Liver (tissue), 9 donors: Measurements from ENCODE around the gene PRKX. TPM values are rescaled to one million over a fixed set of nuclear protein-coding genes. Genes with fewer than 3 reads are reported as not detected.

Experiments used
- DNase-seq: peaks from one replicate; pipeline ENCODE4 v3.0.0-alpha.2; 2017; ENCODE audit warnings: low spot score
- H3K27ac ChIP-seq, 2 donors: one replicate each; pipeline ENCODE4 v1.7.0; 2013; ENCODE audit warnings: inconsistent platforms in 2 of 2, low read length in 2 of 2, control low read depth in 1 of 2, low read depth in 1 of 2, mild to moderate bottlenecking in 1 of 2
- H3K27me3 ChIP-seq, 4 donors: one replicate each; pipeline versions ENCODE4 v1.6.1 to v1.7.0; 2013; ENCODE audit warnings: low read length in 3 of 4, inconsistent platforms in 1 of 4, mild to moderate bottlenecking in 1 of 4, moderate library complexity in 1 of 4; ENCODE audit not compliant: control insufficient read depth in 4 of 4, insufficient read depth in 4 of 4
- H3K36me3 ChIP-seq, 4 donors: one replicate each; pipeline versions ENCODE4 v1.6.1 to v1.7.0; 2013; ENCODE audit warnings: low read length in 3 of 4, mild to moderate bottlenecking in 3 of 4, low read depth in 1 of 4, moderate library complexity in 1 of 4; ENCODE audit not compliant: control insufficient read depth in 4 of 4, insufficient read depth in 3 of 4
- H3K4me1 ChIP-seq, 4 donors: one replicate each; pipeline versions ENCODE4 v1.6.1 to v1.7.0; 2013; ENCODE audit warnings: low read length in 3 of 4, mild to moderate bottlenecking in 3 of 4, moderate library complexity in 1 of 4; ENCODE audit not compliant: control insufficient read depth in 4 of 4, insufficient read depth in 4 of 4
- H3K4me3 ChIP-seq, 3 donors: one replicate each; pipeline versions ENCODE4 v1.6.1 to v1.7.0; 2013; ENCODE audit warnings: low read length in 3 of 3, control low read depth in 1 of 3, low read depth in 1 of 3, mild to moderate bottlenecking in 1 of 3
- H3K9ac ChIP-seq, 2 donors: one replicate each; pipeline ENCODE4 v1.7.0; 2013; ENCODE audit warnings: low read length in 2 of 2, mild to moderate bottlenecking in 2 of 2, moderate library complexity in 2 of 2, control low read depth in 1 of 2, low read depth in 1 of 2
- H3K9me3 ChIP-seq, 4 donors: one replicate each; pipeline versions ENCODE4 v1.6.1 to v1.7.0; 2013; ENCODE audit warnings: low read length in 3 of 4; ENCODE audit not compliant: control insufficient read depth in 4 of 4
- ATF3 ChIP-seq: IDR thresholded peaks from 2 replicates; pipeline ENCODE4 v1.6.1; 2016; ENCODE audit warnings: antibody characterized with exemption
- CTCF ChIP-seq: fragments of 150-350 bp; IDR thresholded peaks from 2 replicates; pipeline ENCODE4 v1.5.1; 2017; ENCODE audit warnings: improper control_type of control experiment, low read depth, low read length; ENCODE audit not compliant: missing input control
- EGR1 ChIP-seq, 2 donors: IDR thresholded peaks; 2 replicates each; pipeline ENCODE4 v1.6.1; 2016 to 2018; ENCODE audit warnings: antibody characterized with exemption in 2 of 2, low read depth in 2 of 2
- FOXA2 ChIP-seq: IDR thresholded peaks from 2 replicates; pipeline ENCODE4 v1.6.1; 2016; ENCODE audit warnings: antibody characterized with exemption
- HNF4G ChIP-seq: IDR thresholded peaks from 2 replicates; pipeline ENCODE4 v1.6.1; 2016; ENCODE audit warnings: antibody characterized with exemption
- JUND ChIP-seq, 2 donors: IDR thresholded peaks; 2 replicates each; pipeline ENCODE4 v1.6.1; 2016; ENCODE audit warnings: antibody characterized with exemption in 2 of 2
- MAX ChIP-seq: IDR thresholded peaks from 2 replicates; pipeline ENCODE4 v1.6.1; 2016; ENCODE audit warnings: antibody characterized with exemption
- NR2F2 ChIP-seq: IDR thresholded peaks from 2 replicates; pipeline ENCODE4 v1.6.1; 2016; ENCODE audit warnings: antibody characterized with exemption
- RAD21 ChIP-seq, 2 donors: IDR thresholded peaks; 2 replicates each; pipeline ENCODE4 v1.6.1; 2016; ENCODE audit warnings: antibody characterized with exemption in 2 of 2, mild to moderate bottlenecking in 2 of 2
- REST ChIP-seq: IDR thresholded peaks from 2 replicates; pipeline ENCODE4 v1.6.1; 2016; ENCODE audit warnings: antibody characterized with exemption, mild to moderate bottlenecking
- RXRA ChIP-seq, 2 donors: IDR thresholded peaks; 2 replicates each; pipeline ENCODE4 v1.6.1; 2017 to 2018; ENCODE audit warnings: antibody characterized with exemption in 2 of 2, mild to moderate bottlenecking in 1 of 2
- SP1 ChIP-seq: IDR thresholded peaks from 2 replicates; pipeline ENCODE4 v1.6.1; 2018; ENCODE audit warnings: antibody characterized with exemption, mild to moderate bottlenecking
- TAF1 ChIP-seq: conservative IDR thresholded peaks from 2 replicates; pipeline ENCODE4 v1.6.1; 2016; ENCODE audit warnings: antibody characterized with exemption, mild to moderate bottlenecking
- YY1 ChIP-seq: IDR thresholded peaks from 2 replicates; pipeline ENCODE4 v1.6.1; 2016; ENCODE audit warnings: antibody characterized with exemption, mild to moderate bottlenecking
- ZBTB33 ChIP-seq: IDR thresholded peaks from 2 replicates; pipeline ENCODE4 v1.6.1; 2016; ENCODE audit warnings: antibody characterized with exemption
- WGBS: extraction: QIAGEN DNeasy Blood & Tissue Kit; methylation state at CpG from one replicate; pipeline ENCODE4 v1.1.7; 2013; 5-methylcytosine and 5-hydroxymethylcytosine counted together
- polyA plus RNA-seq, 2 donors: library from polyadenylated mRNA; stranded (reverse) in 1 of 2; unstranded in 1 of 2; fragments of 200-250 nt in 1 of 2; fragments of >200 nt in 1 of 2; fragmentation: Nextera tagmentation in 1 of 2; extraction: Ambion mirVana in 1 of 2; gene quantifications; one replicate each; pipeline versions ENCODE4 v1.2.1 to v1.2.3, GENCODE V29; 2013 to 2015
- total RNA-seq, 2 donors: library from RNA; depleted of rRNA; stranded (reverse); fragments of >200 nt; gene quantifications; one replicate each; pipeline ENCODE4 v1.2.3, GENCODE V29; 2014
- donor health status: healthy.
- donor health status: healthy.
- donor health status: healthy.
- donor health status: healthy.
- donor health status: healthy.

The PRKX gene
- total and polyA plus RNA-seq, 4 donors = 0.63 to 4.0 (median 1.7) TPM

GRCh38 chrX:3678328-3678727 lies 35.1 kb downstream of the PRKX start:
- no peak for DNase-seq
- TF ChIP-seq ATF3 = no peak
- TF ChIP-seq TAF1 = no peak
- TF ChIP-seq SP1 = no peak
- no peak for TF ChIP-seq HNF4G
- TF ChIP-seq RXRA (IDR thresholded peaks at IDR 0.05) = no peak
- TF ChIP-seq RAD21 (IDR thresholded peaks at IDR 0.05) = no peak
- TF ChIP-seq NR2F2 = no peak
- Histone ChIP-seq H3K27ac (no peak overlapping the region), H3K36me3 (no peaks in the 10 kb centered on the region), H3K9me3 (peaks cover 0 to 3% (median 1%) of the 10 kb centered on the region in 4 donors), H3K4me1 (no peaks in the 10 kb centered on the region), H3K9ac (no peak overlapping the region), H3K27me3 (no peaks in the 10 kb centered on the region), H3K4me3 (no peak overlapping the region)
- WGBS = 74% methylated on average over 6 of the region's 6 CpGs

- Histone ChIP-seq H3K27me3 (no peaks in the 10 kb centered on the region), H3K9me3 (peaks cover 0 to 4% (median 1%) of the 10 kb centered on the region in 4 donors), H3K4me1 (no peaks in the 10 kb centered on the region), H3K36me3 (no peaks in the 10 kb centered on the region), H3K27ac (no peak overlapping the region), H3K9ac (no peak overlapping the region), H3K4me3 (no peak overlapping the region)
- no peak for DNase-seq
- 95% methylated on average over 8 of the region's 8 CpGs for WGBS
- TF ChIP-seq EGR1 (IDR thresholded peaks at IDR 0.05; ENCODE audit: low read depth in 2 of 2) = no peak
- no peak for TF ChIP-seq MAX
- no peak for TF ChIP-seq FOXA2
- TF ChIP-seq CTCF = no peak
- TF ChIP-seq JUND (IDR thresholded peaks at IDR 0.05) = no peak
- TF ChIP-seq YY1 = no peak
These were observed 38.6 kb downstream of the PRKX start for GRCh38 chrX:3674881-3675280.

- Histone ChIP-seq H3K4me1 (no peaks in the 10 kb centered on the region), H3K9ac (no peak overlapping the region), H3K27me3 (no peaks in the 10 kb centered on the region), H3K4me3 (no peak overlapping the region), H3K36me3 (no peaks in the 10 kb centered on the region), H3K9me3 (peaks cover 0 to 4% (median 1%) of the 10 kb centered on the region in 4 donors), H3K27ac (no peak overlapping the region)
- no peak for DNase-seq
- 85% methylated on average over 13 of the region's 13 CpGs for WGBS
- TF ChIP-seq ZBTB33 = no peak
- TF ChIP-seq REST = no peak
These were observed 43.5 kb downstream of the PRKX start for GRCh38 chrX:3669841-3670475.
